OCI-LY7 (cell line): ENCODE data around the gene MED15. TPM values are rescaled to one million over a fixed set of nuclear protein-coding genes. Genes with fewer than 3 reads are reported as not detected.
A peak's percentile ranks its signal among the peaks of the same experiment; 100 is the strongest.

ENCODE experiments used
- BruUV-seq: library from RNA; stranded (reverse); fragments of 400-500 nt; replicated peaks from 2 replicates; lab custom pipeline; 2021; lab: Mats Ljungman, UMichigan
- CTCF ChIA-PET: fragments of 300-600 bp; sonication (Branson Sonifier 250); formaldehyde crosslinking; loops from one replicate; lab custom pipeline; 2022; ENCODE audit warnings: antibody characterized with exemption; ENCODE audit not compliant: unreplicated experiment; lab: Charles Lee
- POLR2A ChIA-PET: fragments of 300-600 bp; sonication (Branson Sonifier 250); formaldehyde crosslinking; loops from one replicate; lab custom pipeline; 2022; ENCODE audit warnings: antibody characterized with exemption; lab: Charles Lee
- DNase-seq: peaks from one replicate; pipeline ENCODE4 v3.0.0-alpha.2; 2015; ENCODE audit warnings: low spot score
- H2AFZ ChIP-seq: fragments of 200-600 bp; sonication (generic), shearing (Covaris generic); 2 replicates; pipeline ENCODE4 v1.6.1; 2014; ENCODE audit warnings: mild to moderate bottlenecking, antibody characterized with exemption, low read length, moderate library complexity
- H3K27ac ChIP-seq: fragments of 200-600 bp; sonication (generic); 2 replicates; pipeline ENCODE4 v1.5.1; 2014; ENCODE audit warnings: mixed run types, low read depth, mild to moderate bottlenecking, moderate library complexity, low read length, inconsistent platforms; ENCODE audit not compliant: poor library complexity, severe bottlenecking
- H3K36me3 ChIP-seq: fragments of 200-600 bp; sonication (generic); 2 replicates; pipeline ENCODE4 v1.6.1; 2014; ENCODE audit warnings: mild to moderate bottlenecking, antibody characterized with exemption, low read length, moderate library complexity, mixed read lengths; ENCODE audit not compliant: insufficient read depth
- H3K4me1 ChIP-seq: fragments of 200-600 bp; sonication (generic); 2 replicates; pipeline ENCODE4 v1.5.1; 2014; ENCODE audit warnings: mild to moderate bottlenecking, low read length; ENCODE audit not compliant: insufficient read depth, poor library complexity, severe bottlenecking
- H3K4me2 ChIP-seq: fragments of 200-600 bp; sonication (generic); 2 replicates; pipeline ENCODE4 v1.6.1; 2014; ENCODE audit warnings: mild to moderate bottlenecking, low read length
- H3K4me3 ChIP-seq: fragments of 200-600 bp; sonication (generic); 2 replicates; pipeline ENCODE4 v1.5.1; 2014; ENCODE audit warnings: mild to moderate bottlenecking, low read depth, low read length; ENCODE audit not compliant: poor library complexity, severe bottlenecking
- H3K79me2 ChIP-seq: fragments of 200-600 bp; sonication (generic); 2 replicates; pipeline ENCODE4 v1.6.1; 2016; ENCODE audit warnings: low read depth, mild to moderate bottlenecking, low read length, moderate library complexity, mixed read lengths; ENCODE audit not compliant: insufficient read depth
- H3K9me2 ChIP-seq: fragments of 200-600 bp; sonication (generic); 2 replicates; pipeline ENCODE4 v1.6.1; 2016; ENCODE audit warnings: mild to moderate bottlenecking, low read length, mixed read lengths; ENCODE audit not compliant: insufficient read depth
- H3K9me3 ChIP-seq: fragments of 200-600 bp; sonication (generic); 2 replicates; pipeline ENCODE4 v1.6.1; 2014; ENCODE audit warnings: mild to moderate bottlenecking, mixed run types, low read length, mixed read lengths
- H4K20me1 ChIP-seq: fragments of 200-600 bp; sonication (generic); 2 replicates; pipeline ENCODE4 v1.6.1; 2014; ENCODE audit warnings: mild to moderate bottlenecking, antibody characterized with exemption, low read length, moderate library complexity, mixed read lengths; ENCODE audit not compliant: insufficient read depth
- EZH2phosphoT487 ChIP-seq: fragments of 200-600 bp; sonication (generic); IDR thresholded peaks from 2 replicates; pipeline ENCODE4 v1.6.1; 2018; ENCODE audit warnings: low read depth, borderline replicate concordance, mild to moderate bottlenecking, mixed run types, antibody characterized with exemption, low read length, moderate library complexity, mixed read lengths
- intact Hi-C: fragments of 100-400 bp; cut with micrococcal nuclease; formaldehyde crosslinking; loops from one replicate; pipeline ENCODE4 v1.10.0; 2022; ENCODE audit not compliant: unreplicated experiment
- total RNA-seq, 2 experiments: library from RNA; depleted of rRNA in 1 of 2; stranded (reverse); fragments of >200 nt in 1 of 2; shearing (Covaris generic) in 1 of 2; gene quantifications; 2 replicates each; pipeline ENCODE4 v1.2.3, GENCODE V29; 2014 to 2022
- TF ChIP-seq, protein P1 (sequence below): fragments of 200-600 bp; sonication (generic); conservative IDR thresholded peaks from 2 replicates; pipeline ENCODE4 v1.5.1; 2014; ENCODE audit warnings: mild to moderate bottlenecking, antibody characterized with exemption, low read length, moderate library complexity, mixed read lengths

The MED15 gene
- total RNA-seq, 2 experiments from 2014 or later = 28.7 to 79.2 TPM

DNA sequence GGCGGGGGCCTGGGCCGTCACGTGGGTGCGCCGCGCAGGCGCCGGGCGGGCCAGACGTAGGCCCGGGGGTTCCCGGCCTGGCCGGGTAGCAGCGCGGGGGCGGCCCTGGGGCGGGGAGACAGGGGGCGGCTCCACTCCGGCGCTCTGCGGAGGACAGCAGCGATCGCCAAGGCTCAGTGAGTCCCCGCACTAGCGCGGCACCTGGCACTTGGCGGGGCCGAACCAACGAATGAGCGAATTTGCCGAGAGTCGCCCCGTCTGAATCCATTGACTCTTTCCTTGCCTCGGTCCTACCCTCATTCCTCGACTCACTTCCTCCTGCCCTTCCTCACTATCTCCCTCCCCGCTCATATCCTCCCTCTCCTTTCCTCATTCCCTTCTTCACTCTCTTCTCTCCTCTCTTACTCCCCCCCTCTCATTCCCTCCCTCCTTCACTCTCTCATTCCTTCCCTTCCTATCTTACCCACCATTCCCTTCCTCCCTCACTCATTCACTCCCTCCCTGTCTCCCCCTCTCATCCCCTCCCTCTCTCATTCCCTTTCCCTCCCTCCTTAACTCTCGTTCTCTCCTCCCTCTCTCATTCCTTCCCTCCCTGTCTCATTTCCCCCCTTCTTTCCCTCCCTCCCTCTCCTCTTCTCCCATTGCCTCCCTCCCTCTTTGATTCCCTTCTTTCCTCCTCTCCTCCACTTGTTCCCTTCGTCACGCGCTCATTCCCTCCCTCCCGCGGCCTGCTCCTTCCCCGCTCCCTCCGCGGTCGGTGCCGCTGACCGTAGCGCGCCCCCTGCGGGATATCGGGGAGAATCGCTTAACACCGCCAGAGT lies 11.3 kb upstream of the MED15 start:
- no peaks in the 10 kb centered on the region for H3K9me2 ChIP-seq
- H3K4me2 ChIP-seq = peak overlapping the region; percentile 85
- TF ChIP-seq, protein P1, sequence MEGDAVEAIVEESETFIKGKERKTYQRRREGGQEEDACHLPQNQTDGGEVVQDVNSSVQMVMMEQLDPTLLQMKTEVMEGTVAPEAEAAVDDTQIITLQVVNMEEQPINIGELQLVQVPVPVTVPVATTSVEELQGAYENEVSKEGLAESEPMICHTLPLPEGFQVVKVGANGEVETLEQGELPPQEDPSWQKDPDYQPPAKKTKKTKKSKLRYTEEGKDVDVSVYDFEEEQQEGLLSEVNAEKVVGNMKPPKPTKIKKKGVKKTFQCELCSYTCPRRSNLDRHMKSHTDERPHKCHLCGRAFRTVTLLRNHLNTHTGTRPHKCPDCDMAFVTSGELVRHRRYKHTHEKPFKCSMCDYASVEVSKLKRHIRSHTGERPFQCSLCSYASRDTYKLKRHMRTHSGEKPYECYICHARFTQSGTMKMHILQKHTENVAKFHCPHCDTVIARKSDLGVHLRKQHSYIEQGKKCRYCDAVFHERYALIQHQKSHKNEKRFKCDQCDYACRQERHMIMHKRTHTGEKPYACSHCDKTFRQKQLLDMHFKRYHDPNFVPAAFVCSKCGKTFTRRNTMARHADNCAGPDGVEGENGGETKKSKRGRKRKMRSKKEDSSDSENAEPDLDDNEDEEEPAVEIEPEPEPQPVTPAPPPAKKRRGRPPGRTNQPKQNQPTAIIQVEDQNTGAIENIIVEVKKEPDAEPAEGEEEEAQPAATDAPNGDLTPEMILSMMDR = peak; percentile 96
- no peak for TF ChIP-seq EZH2phosphoT487
- peak overlapping the region; percentile 58 for H3K27ac ChIP-seq
- H3K4me3 ChIP-seq = peak overlapping the region; percentile 70
- H2AFZ ChIP-seq = peak overlapping the region; percentile 84
- no peaks in the 10 kb centered on the region for H3K79me2 ChIP-seq
- ChIA-PET CTCF (no interaction called here), POLR2A (interaction anchor here (0.6 to 2.3 kb wide), 2 partner anchors 32 to 1804 kb away, joined by 5 to 8 read pairs; no protein-coding TSS in a partner anchor)
- peaks cover 4% of the 10 kb centered on the region; the same call in 1 of the 2 replicates for H4K20me1 ChIP-seq
- H3K36me3 ChIP-seq = no peaks in the 10 kb centered on the region
- peaks cover 13% of the 10 kb centered on the region for H3K4me1 ChIP-seq
- BruUV-seq = no TSS peak
- no peaks in the 10 kb centered on the region for H3K9me3 ChIP-seq
- DNase-seq = peak; percentile 92
- intact Hi-C loops = loop anchor here (1.0 kb wide), 2 partner anchors 33 to 78 kb away; no protein-coding TSS in a partner anchor

DNA sequence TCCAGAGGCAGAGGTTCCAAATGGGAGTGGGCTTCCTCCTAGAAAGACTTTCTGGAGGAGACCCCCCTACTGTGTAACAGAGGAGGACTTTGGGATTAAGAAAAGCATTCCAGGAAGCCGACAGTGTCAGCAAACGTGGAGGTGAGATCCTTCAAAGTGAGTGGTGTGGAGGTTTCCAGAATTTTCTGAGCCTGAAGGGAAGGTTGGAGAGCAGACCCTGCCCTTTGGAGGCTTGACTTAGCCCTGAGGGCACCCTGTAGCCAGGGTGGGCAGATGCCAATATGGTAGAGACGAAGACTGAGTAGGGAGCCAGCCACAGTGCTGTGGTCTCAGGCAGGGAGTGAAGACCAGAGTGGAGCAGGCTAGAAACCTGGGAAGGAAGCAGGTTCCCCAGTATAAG lies 10.0 kb upstream of the MED15 start:
- TF ChIP-seq, protein P1 = no peak
- TF ChIP-seq EZH2phosphoT487 = no peak
- POLR2A ChIA-PET = interaction anchor here (0.6 kb wide), 1 partner anchor 1401 kb away, joined by 6 read pairs; no protein-coding TSS in a partner anchor
- BruUV-seq = no TSS peak
- Histone ChIP-seq H3K4me1 (peaks cover 13% of the 10 kb centered on the region), H3K4me2 (no peak overlapping the region), H3K36me3 (no peaks in the 10 kb centered on the region), H3K9me2 (no peaks in the 10 kb centered on the region), H4K20me1 (peaks cover 4% of the 10 kb centered on the region; the same call in 1 of the 2 replicates), H3K27ac (no peak overlapping the region), H3K4me3 (no peak overlapping the region), H2AFZ (no peak overlapping the region), H3K9me3 (no peaks in the 10 kb centered on the region), H3K79me2 (no peaks in the 10 kb centered on the region)
- no peak for DNase-seq
- intact Hi-C loops = no loop called here
- CTCF ChIA-PET = no interaction called here

DNA sequence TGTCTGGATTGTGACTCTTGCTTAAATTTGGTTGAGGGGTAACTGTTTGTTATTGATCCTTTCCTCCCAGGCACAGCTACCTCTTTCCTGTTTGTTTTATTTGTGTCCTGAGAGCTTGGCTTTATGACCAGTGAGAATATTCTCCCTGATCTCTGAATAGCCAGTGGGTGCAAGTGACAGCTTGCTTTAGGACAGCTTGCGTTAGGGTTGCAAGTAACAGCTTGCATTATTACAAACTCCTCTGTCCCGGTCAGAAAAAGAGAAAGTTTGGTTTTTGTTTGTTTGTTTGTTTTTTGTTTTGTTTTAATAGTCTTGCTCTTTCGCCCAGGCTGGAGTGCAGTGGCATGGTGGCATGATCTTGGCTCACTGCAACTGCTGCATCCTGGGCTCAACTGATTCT lies 8.5 kb upstream of the MED15 start:
- no peaks in the 10 kb centered on the region for H4K20me1 ChIP-seq
- no peak for DNase-seq
- no peak overlapping the region for H2AFZ ChIP-seq
- no peaks in the 10 kb centered on the region for H3K9me3 ChIP-seq
- TF ChIP-seq, protein P1 = no peak
- TF ChIP-seq EZH2phosphoT487 = no peak
- H3K9me2 ChIP-seq = no peaks in the 10 kb centered on the region
- H3K4me2 ChIP-seq = no peak overlapping the region
- H3K4me3 ChIP-seq = no peak overlapping the region
- CTCF ChIA-PET = no interaction called here
- H3K27ac ChIP-seq = no peak overlapping the region
- BruUV-seq = no TSS peak
- H3K36me3 ChIP-seq = no peaks in the 10 kb centered on the region
- POLR2A ChIA-PET = interaction anchor here (0.6 to 0.8 kb wide), 4 partner anchors 8 to 650 kb away, joined by 3 to 4 read pairs (median 3); partner anchors contain the start of gene MED15
- peaks cover 13% of the 10 kb centered on the region for H3K4me1 ChIP-seq
- intact Hi-C loops = no loop called here
- no peaks in the 10 kb centered on the region for H3K79me2 ChIP-seq
